SK-N-SH (cell line): ENCODE results near the gene SYT3. TPM values are rescaled to one million over a fixed set of nuclear protein-coding genes. Genes with fewer than 3 reads are reported as not detected.
"Not testable (repeated sequence)": the region's sequence is repeated elsewhere in the genome, so short reads cannot be mapped to it uniquely, and the experiment has no call there.

Experiments
- CTCF ChIA-PET: fragments of 300-600, 350-600 bp; formaldehyde crosslinking; extraction: SDS; loops from one replicate; lab custom pipeline; 2021; lab: Yijun Ruan, JAX
- POLR2A ChIA-PET: fragments of 350-600 bp; sonication (Branson Sonifier 250); formaldehyde crosslinking; extraction: SDS; loops from one replicate; lab custom pipeline; 2020; ENCODE audit warnings: antibody characterized with exemption, inconsistent platforms; lab: Yijun Ruan, JAX
- DNase-seq: peaks from one replicate; pipeline ENCODE4 v3.0.0; 2012
- H2AFZ ChIP-seq: fragments of 200-600 bp; sonication (generic); 2 replicates; pipeline ENCODE4 v1.8.1; 2016; ENCODE audit warnings: antibody characterized with exemption, mild to moderate bottlenecking, low read depth
- H3F3A ChIP-seq: fragments of 200-600 bp; sonication (generic); replicated peaks from 2 replicates; pipeline ENCODE3; 2016; ENCODE audit warnings: antibody characterized with exemption, mild to moderate bottlenecking; ENCODE audit not compliant: insufficient read depth
- H3K27ac ChIP-seq, 2 experiments: fragments of 200-500 bp in 1 of 2; fragments of 200-600 bp in 1 of 2; sonication (Bioruptor generic) in 1 of 2; sonication (generic), shearing (Covaris generic) in 1 of 2; 2 replicates each; pipeline versions ENCODE4 v1.5.1 to v1.6.1; 2014 to 2016; ENCODE audit warnings: low read depth in 2 of 2, inconsistent platforms in 1 of 2, low read length in 1 of 2, mild to moderate bottlenecking in 1 of 2, mixed read lengths in 1 of 2
- H3K27me3 ChIP-seq: fragments of 200-600 bp; sonication (generic), shearing (Covaris generic); 2 replicates; pipeline ENCODE4 v1.6.1; 2016; ENCODE audit warnings: mixed run types; ENCODE audit not compliant: insufficient read depth
- H3K36me3 ChIP-seq, 2 experiments: fragments of 200-500 bp in 1 of 2; fragments of 200-600 bp in 1 of 2; sonication (Bioruptor generic) in 1 of 2; sonication (generic) in 1 of 2; replicated peaks in 1 of 2; 2 replicates each; pipeline versions ENCODE3 to v1.5.1; 2014 to 2016; ENCODE audit warnings: low read length in 1 of 2, mild to moderate bottlenecking in 1 of 2; ENCODE audit not compliant: insufficient read depth in 2 of 2, control insufficient read depth in 1 of 2
- H3K4me1 ChIP-seq, 2 experiments: fragments of 200-500 bp in 1 of 2; fragments of 200-600 bp in 1 of 2; sonication (Bioruptor generic) in 1 of 2; sonication (generic), shearing (Covaris generic) in 1 of 2; 2 replicates each; pipeline versions ENCODE4 v1.5.1 to v1.6.1; 2014 to 2016; ENCODE audit warnings: low read depth in 1 of 2, low read length in 1 of 2, mixed run types in 1 of 2; ENCODE audit not compliant: insufficient read depth in 2 of 2, control insufficient read depth in 1 of 2
- H3K4me2 ChIP-seq: fragments of 200-600 bp; sonication (generic), shearing (Covaris generic); 2 replicates; pipeline ENCODE4 v1.6.1; 2017; ENCODE audit warnings: mixed run types
- H3K4me3 ChIP-seq, 2 experiments: fragments of 200-500 bp in 1 of 2; fragments of 200-600 bp in 1 of 2; sonication (Bioruptor generic) in 1 of 2; sonication (generic), shearing (Covaris generic) in 1 of 2; 2 replicates each; pipeline versions ENCODE4 v1.5.1 to v1.8.1; 2014 to 2016; ENCODE audit warnings: low read depth in 2 of 2, inconsistent platforms in 1 of 2, low read length in 1 of 2, mild to moderate bottlenecking in 1 of 2, mixed read lengths in 1 of 2, moderate library complexity in 1 of 2
- H3K79me2 ChIP-seq: fragments of 200-600 bp; sonication (generic); 2 replicates; pipeline ENCODE4 v1.8.1; 2017; ENCODE audit warnings: mild to moderate bottlenecking; ENCODE audit not compliant: insufficient read depth
- H3K9ac ChIP-seq: fragments of 200-600 bp; sonication (generic); 2 replicates; pipeline ENCODE4 v1.6.1; 2017; ENCODE audit warnings: mixed run types
- H3K9me2 ChIP-seq: fragments of 200-600 bp; sonication (generic); 2 replicates; pipeline ENCODE4 v1.6.1; 2017; ENCODE audit warnings: mixed run types
- H3K9me3 ChIP-seq: fragments of 200-600 bp; sonication (generic); 2 replicates; pipeline ENCODE4 v1.6.1; 2017; ENCODE audit warnings: mixed run types, mild to moderate bottlenecking, moderate library complexity
- H4K20me1 ChIP-seq: fragments of 200-600 bp; sonication (generic); 2 replicates; pipeline ENCODE4 v1.6.1; 2017; ENCODE audit warnings: mild to moderate bottlenecking, mixed run types; ENCODE audit not compliant: insufficient read depth
- EZH2phosphoT487 ChIP-seq: fragments of 200-600 bp; sonication (generic); IDR thresholded peaks from 2 replicates; pipeline ENCODE4 v1.6.1; 2017; ENCODE audit warnings: low read depth, mixed run types, mild to moderate bottlenecking, antibody characterized with exemption, moderate library complexity, borderline replicate concordance
- FOSL2 ChIP-seq: IDR thresholded peaks from 2 replicates; pipeline ENCODE4 v1.4.0; 2012; ENCODE audit warnings: low read depth, mild to moderate bottlenecking, moderate library complexity, borderline replicate concordance
- FOXJ3 ChIP-seq: sonication (generic); formaldehyde crosslinking; IDR thresholded peaks from 2 replicates; pipeline ENCODE4 v1.5.1; 2020; ENCODE audit warnings: mild to moderate bottlenecking, missing genetic modification reagents
- FOXM1 ChIP-seq: IDR thresholded peaks from 2 replicates; pipeline ENCODE4 v1.4.0; 2012; ENCODE audit warnings: low read depth, mild to moderate bottlenecking
- GATA2 ChIP-seq: sonication (generic); formaldehyde crosslinking; IDR thresholded peaks from 2 replicates; pipeline ENCODE4 v1.5.0; 2020; ENCODE audit warnings: mild to moderate bottlenecking, missing genetic modification reagents
- JUND ChIP-seq: IDR thresholded peaks from 2 replicates; pipeline ENCODE4 v1.4.0; 2012
- MEF2A ChIP-seq: IDR thresholded peaks from 2 replicates; pipeline ENCODE4 v1.4.0; 2012; ENCODE audit warnings: low read depth, borderline replicate concordance
- MXI1 ChIP-seq: IDR thresholded peaks from 2 replicates; pipeline ENCODE4 v1.6.1; 2012; ENCODE audit warnings: mild to moderate bottlenecking, low read depth, low read length, improper control_type of control experiment
- NFIC ChIP-seq: IDR thresholded peaks from 2 replicates; pipeline ENCODE4 v1.4.0; 2012; ENCODE audit warnings: borderline replicate concordance
- RAD21 ChIP-seq: IDR thresholded peaks from 2 replicates; pipeline ENCODE4 v1.6.1; 2012; ENCODE audit warnings: mild to moderate bottlenecking, low read length
- RCOR1 ChIP-seq: fragments of 150-350 bp; IDR thresholded peaks from 2 replicates; pipeline ENCODE4 v1.6.1; 2017; ENCODE audit warnings: antibody characterized with exemption, low read length
- SMC3 ChIP-seq: IDR thresholded peaks from 2 replicates; pipeline ENCODE4 v1.6.1; 2012; ENCODE audit warnings: low read depth, low read length, improper control_type of control experiment
- TCF12 ChIP-seq: IDR thresholded peaks from 2 replicates; pipeline ENCODE4 v1.4.0; 2012
- TEAD4 ChIP-seq: IDR thresholded peaks from 2 replicates; pipeline ENCODE4 v1.4.0; 2012; ENCODE audit warnings: mild to moderate bottlenecking, borderline replicate concordance; ENCODE audit not compliant: insufficient read depth
- YY1 ChIP-seq: IDR thresholded peaks from 2 replicates; pipeline ENCODE4 v1.4.0; 2012; ENCODE audit warnings: low read depth, mild to moderate bottlenecking
- WGBS: methylation state at CpG from one replicate; pipeline ENCODE4 v1.1.6; 2017; ENCODE audit warnings: low lambda C conversion rate; 5-methylcytosine and 5-hydroxymethylcytosine counted together
- polyA plus RNA-seq, 3 experiments: library from polyadenylated mRNA; depleted of rRNA; stranded (reverse); fragments of >200 nt; gene quantifications; 2 replicates each; pipeline ENCODE4 v1.2.3, GENCODE V29; 2012
- TF ChIP-seq, protein P1 (sequence below): fragments of 150-350 bp; IDR thresholded peaks from 2 replicates; pipeline ENCODE4 v1.6.1; 2017; ENCODE audit warnings: antibody characterized with exemption, low read length, low read depth, borderline replicate concordance
- TF ChIP-seq, protein P2 (sequence below): IDR thresholded peaks from 2 replicates; pipeline ENCODE4; 2012
- TF ChIP-seq, protein P3 (sequence below): IDR thresholded peaks from 2 replicates; pipeline ENCODE4 v1.4.0; 2012; ENCODE audit warnings: low read depth, borderline replicate concordance
- TF ChIP-seq, protein P4 (sequence below): IDR thresholded peaks from 2 replicates; pipeline ENCODE4 v1.6.1; 2012; ENCODE audit warnings: mild to moderate bottlenecking, low read depth, low read length, moderate library complexity

SYT3 gene
- polyA plus RNA-seq, 1 of the 3 experiments (the other 2 are of a cell fraction), result 0.94 TPM

- TF ChIP-seq FOXM1 (no peak), GATA2 (CRISPR knock-in tag) (no peak), FOSL2 (no peak), RCOR1 (no peak), TCF12 (no peak), MXI1 (no peak), RAD21 (no peak), TEAD4 (no peak), JUND (no peak), EZH2phosphoT487 (no peak), YY1 (no peak), FOXJ3 (CRISPR knock-in tag) (no peak), NFIC (no peak), SMC3 (no peak), MEF2A (no peak)
- TF ChIP-seq, protein P1, sequence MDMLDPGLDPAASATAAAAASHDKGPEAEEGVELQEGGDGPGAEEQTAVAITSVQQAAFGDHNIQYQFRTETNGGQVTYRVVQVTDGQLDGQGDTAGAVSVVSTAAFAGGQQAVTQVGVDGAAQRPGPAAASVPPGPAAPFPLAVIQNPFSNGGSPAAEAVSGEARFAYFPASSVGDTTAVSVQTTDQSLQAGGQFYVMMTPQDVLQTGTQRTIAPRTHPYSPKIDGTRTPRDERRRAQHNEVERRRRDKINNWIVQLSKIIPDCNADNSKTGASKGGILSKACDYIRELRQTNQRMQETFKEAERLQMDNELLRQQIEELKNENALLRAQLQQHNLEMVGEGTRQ, result no peak
- TF ChIP-seq, protein P2, sequence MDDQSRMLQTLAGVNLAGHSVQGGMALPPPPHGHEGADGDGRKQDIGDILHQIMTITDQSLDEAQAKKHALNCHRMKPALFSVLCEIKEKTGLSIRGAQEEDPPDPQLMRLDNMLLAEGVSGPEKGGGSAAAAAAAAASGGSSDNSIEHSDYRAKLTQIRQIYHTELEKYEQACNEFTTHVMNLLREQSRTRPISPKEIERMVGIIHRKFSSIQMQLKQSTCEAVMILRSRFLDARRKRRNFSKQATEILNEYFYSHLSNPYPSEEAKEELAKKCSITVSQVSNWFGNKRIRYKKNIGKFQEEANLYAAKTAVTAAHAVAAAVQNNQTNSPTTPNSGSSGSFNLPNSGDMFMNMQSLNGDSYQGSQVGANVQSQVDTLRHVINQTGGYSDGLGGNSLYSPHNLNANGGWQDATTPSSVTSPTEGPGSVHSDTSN, result no peak
- TF ChIP-seq, protein P3, sequence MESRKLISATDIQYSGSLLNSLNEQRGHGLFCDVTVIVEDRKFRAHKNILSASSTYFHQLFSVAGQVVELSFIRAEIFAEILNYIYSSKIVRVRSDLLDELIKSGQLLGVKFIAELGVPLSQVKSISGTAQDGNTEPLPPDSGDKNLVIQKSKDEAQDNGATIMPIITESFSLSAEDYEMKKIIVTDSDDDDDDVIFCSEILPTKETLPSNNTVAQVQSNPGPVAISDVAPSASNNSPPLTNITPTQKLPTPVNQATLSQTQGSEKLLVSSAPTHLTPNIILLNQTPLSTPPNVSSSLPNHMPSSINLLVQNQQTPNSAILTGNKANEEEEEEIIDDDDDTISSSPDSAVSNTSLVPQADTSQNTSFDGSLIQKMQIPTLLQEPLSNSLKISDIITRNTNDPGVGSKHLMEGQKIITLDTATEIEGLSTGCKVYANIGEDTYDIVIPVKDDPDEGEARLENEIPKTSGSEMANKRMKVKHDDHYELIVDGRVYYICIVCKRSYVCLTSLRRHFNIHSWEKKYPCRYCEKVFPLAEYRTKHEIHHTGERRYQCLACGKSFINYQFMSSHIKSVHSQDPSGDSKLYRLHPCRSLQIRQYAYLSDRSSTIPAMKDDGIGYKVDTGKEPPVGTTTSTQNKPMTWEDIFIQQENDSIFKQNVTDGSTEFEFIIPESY, result no peak
- TF ChIP-seq, protein P4, sequence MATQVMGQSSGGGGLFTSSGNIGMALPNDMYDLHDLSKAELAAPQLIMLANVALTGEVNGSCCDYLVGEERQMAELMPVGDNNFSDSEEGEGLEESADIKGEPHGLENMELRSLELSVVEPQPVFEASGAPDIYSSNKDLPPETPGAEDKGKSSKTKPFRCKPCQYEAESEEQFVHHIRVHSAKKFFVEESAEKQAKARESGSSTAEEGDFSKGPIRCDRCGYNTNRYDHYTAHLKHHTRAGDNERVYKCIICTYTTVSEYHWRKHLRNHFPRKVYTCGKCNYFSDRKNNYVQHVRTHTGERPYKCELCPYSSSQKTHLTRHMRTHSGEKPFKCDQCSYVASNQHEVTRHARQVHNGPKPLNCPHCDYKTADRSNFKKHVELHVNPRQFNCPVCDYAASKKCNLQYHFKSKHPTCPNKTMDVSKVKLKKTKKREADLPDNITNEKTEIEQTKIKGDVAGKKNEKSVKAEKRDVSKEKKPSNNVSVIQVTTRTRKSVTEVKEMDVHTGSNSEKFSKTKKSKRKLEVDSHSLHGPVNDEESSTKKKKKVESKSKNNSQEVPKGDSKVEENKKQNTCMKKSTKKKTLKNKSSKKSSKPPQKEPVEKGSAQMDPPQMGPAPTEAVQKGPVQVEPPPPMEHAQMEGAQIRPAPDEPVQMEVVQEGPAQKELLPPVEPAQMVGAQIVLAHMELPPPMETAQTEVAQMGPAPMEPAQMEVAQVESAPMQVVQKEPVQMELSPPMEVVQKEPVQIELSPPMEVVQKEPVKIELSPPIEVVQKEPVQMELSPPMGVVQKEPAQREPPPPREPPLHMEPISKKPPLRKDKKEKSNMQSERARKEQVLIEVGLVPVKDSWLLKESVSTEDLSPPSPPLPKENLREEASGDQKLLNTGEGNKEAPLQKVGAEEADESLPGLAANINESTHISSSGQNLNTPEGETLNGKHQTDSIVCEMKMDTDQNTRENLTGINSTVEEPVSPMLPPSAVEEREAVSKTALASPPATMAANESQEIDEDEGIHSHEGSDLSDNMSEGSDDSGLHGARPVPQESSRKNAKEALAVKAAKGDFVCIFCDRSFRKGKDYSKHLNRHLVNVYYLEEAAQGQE, result no peak
- no peaks in the 10 kb centered on the region for H4K20me1 ChIP-seq
- no peaks in the 10 kb centered on the region for H3K79me2 ChIP-seq
- CTCF ChIA-PET, result interaction anchor here (1.0 kb wide), 1 partner anchor 24 kb away, joined by 3 read pairs; no protein-coding TSS in a partner anchor
- whole genome bisulfite sequencing, result 96% methylated on average over 6 of the region's 6 CpGs
- no peak overlapping the region for H3K4me3 ChIP-seq
- H3K27ac ChIP-seq, result no peak overlapping the region
- POLR2A ChIA-PET, result no interaction called here
- H3K9ac ChIP-seq, result no peak overlapping the region
- H2AFZ ChIP-seq, result no peak overlapping the region
- H3F3A ChIP-seq, result no peaks in the 10 kb centered on the region
- no peak for DNase-seq
- no peaks in the 10 kb centered on the region for H3K27me3 ChIP-seq
- no peak overlapping the region for H3K4me2 ChIP-seq
- no peaks in the 10 kb centered on the region for H3K36me3 ChIP-seq
- no peaks in the 10 kb centered on the region for H3K9me2 ChIP-seq
- H3K9me3 ChIP-seq, result no peaks in the 10 kb centered on the region
- no peaks in the 10 kb centered on the region for H3K4me1 ChIP-seq
These were observed 59.4 kb downstream of the SYT3 start for GRCh38 chr19:50580240-50580639.

DNA sequence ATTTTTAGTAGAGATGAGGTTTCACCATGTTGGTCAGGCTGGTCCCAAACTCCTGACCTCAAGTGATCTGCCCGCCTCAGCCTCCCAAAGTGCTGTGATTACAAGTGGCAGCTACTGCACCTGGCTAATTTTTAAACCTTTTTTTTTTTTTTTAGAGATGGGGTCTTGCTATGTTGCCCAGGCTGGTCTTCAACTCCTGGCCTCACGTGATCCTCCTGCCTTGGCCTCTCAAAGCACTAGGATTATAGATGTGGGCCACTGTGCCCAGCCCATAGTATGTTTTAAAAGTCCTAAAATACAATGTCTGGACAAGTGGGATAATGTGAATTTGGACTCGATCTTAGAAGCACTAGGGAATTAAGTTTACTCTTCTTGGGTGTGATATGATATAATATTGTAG lies 62.9 kb downstream of the SYT3 start:
- H3K4me3 ChIP-seq, H3K9ac ChIP-seq, H3K9me3 ChIP-seq, H3K9me2 ChIP-seq, DNase-seq, H3K4me2 ChIP-seq, H3K27me3 ChIP-seq, POLR2A ChIA-PET, H3K79me2 ChIP-seq, H3K36me3 ChIP-seq, H2AFZ ChIP-seq, H4K20me1 ChIP-seq, H3K4me1 ChIP-seq, H3K27ac ChIP-seq, H3F3A ChIP-seq: not testable (repeated sequence)
- 34% methylated on average over 3 of the region's 3 CpGs for WGBS
- CTCF ChIA-PET, result interaction anchor here (0.6 to 0.9 kb wide), 2 partner anchors 20 to 53 kb away, joined by 3 read pairs; no protein-coding TSS in a partner anchor
